H4 (cell line): ENCODE measurements around the gene GPR156. TPM values are rescaled to one million over a fixed set of nuclear protein-coding genes. Genes with fewer than 3 reads are reported as not detected.
A peak's percentile ranks its signal among the peaks of the same experiment; 100 is the strongest.
"Not testable (repeated sequence)": the region's sequence is repeated elsewhere in the genome, so short reads cannot be mapped to it uniquely, and the experiment has no call there.

Experiments used
- DNase-seq: peaks from one replicate; pipeline ENCODE4 v3.0.0-alpha.2; 2015; ENCODE audit warnings: low spot score
- total RNA-seq: library from RNA; depleted of rRNA; stranded (reverse); fragments of >200 nt; shearing (Covaris generic); gene quantifications from 2 replicates; pipeline ENCODE4 v1.2.3, GENCODE V29; 2014

The GPR156 gene
- total RNA-seq, 1 experiment from 2014 or later, result 0.64 TPM

DNA sequence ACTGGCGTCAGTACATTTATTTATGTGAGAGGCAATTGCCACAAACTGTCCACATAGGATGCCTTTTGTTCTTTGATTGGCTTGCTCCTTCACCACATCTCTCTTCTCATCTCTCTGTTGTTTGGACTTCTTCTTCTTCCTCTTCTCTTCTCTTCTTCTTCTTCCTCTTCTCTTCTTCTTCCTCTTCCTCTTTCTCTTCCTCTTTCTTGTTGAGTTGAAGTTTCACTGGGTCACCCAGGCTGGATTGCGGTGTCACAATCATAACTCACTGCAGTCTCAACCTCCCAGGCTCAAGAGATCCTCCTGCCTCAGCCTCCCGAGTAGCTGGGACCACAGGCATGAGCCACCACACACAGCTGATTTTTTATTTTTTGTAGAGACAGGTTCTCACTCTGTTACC is 123.1 kb downstream of the GPR156 start:
- DNase-seq, result no peak

DNA sequence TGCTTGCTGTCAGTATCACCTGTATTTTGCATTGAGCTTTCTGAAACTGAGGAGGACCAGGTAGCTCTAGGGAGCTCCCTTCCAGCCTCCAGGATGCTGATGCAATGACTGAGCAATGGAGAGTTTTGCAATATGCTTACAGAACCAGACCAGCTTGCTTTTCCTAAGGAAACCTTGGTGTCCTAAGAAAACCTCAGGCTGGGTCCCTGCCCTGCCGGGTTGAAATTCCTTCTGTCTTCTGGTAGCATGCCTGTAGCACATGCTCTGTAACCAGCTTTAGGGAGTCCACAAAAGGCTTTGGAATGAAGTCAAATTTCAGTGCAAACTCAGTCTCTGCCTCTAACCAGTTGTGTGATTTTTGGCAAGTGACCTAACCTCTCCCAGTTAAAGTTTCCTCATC is 125.0 kb downstream of the GPR156 start:
- DNase-seq, result peak; percentile 93

DNA sequence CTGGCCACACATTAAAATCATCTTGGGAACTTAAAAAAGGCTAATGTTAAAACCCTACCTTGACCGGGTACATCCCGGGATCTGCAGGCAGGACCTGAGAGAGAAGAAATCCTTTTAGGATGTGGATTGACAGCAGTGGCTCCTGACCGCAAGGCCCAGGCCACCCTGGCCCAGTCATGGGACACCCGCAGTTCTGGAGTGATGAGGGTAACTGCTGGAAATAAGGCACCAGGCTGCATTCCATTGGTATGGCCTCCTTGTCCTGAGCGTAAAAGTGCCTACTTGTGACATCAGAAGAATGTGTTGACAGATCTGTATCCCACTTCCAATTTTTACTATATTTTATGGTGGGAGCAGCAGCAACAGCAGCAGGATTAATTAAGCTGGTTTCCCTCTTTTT is 127.3 kb downstream of the GPR156 start:
- DNase-seq, result no peak

GRCh38 chr3:120157113-120157512 is 127.9 kb downstream of the GPR156 start:
- no peak for DNase-seq

GRCh38 chr3:120156699-120157098 is 128.3 kb downstream of the GPR156 start:
- DNase-seq, result no peak

GRCh38 chr3:120155694-120156093 is 129.3 kb downstream of the GPR156 start:
- DNase-seq, result not testable (repeated sequence)

GRCh38 chr3:120155108-120155507 is 129.9 kb downstream of the GPR156 start:
- DNase-seq, result no peak

- peak; percentile 61 for DNase-seq
These were observed 131.7 kb downstream of the GPR156 start for GRCh38 chr3:120153294-120153693.

DNA sequence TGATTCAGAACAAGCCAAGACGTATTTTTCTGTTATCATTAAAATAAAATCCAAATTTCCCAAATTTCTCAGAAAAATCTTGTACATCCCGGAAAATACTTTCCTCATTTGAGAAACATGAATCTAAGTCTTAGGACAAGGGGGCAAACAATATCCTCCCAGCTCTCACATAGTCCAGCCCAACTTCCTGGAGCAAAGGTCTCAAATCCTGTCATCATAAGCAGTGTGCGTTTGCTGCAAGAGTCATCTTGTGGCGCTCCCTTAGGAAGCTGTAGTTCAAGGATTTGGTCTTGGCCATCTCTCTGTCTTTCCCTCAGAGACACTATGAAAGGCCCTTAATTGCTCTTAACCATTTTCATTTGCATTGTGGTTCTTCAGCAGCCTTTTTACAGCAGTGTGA is 133.2 kb downstream of the GPR156 start:
- no peak for DNase-seq

DNA sequence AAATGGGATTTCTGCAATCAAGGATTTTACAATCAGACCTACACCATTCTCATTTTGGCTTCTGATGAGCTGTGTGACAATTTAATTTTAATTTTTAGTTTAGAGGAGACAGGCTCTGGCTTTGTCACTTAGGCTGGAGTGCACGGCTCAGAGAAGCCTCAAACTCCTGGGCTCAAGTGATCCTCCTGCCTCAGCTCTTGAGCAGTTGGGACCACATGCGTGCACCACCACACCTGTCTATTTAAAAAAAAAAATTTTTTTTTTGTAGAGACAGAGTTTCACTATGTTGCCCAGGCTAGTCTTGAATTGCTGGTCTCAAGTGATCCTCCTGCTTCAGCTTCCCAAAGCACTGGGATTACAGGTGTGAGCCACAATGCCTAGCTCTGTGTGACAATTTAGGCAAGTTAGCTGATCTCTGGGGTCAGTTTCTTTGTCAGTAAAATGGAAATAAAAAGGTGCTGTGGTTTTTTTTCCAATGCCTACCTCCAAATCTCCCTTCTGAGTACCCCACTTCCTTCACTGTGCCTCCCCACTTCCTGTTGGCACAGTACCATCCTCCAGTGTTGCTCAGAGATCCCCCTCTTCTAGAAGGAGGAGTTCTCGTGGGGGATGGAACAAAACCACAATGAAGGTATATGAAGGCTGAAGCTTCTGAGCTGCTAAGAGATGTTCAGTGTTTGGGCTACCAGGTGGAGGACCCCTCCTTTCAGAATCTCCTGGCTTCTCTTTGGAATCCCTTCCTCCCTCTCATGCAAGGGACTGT is 136.7 kb downstream of the GPR156 start:
- DNase-seq, result no peak

GRCh38 chr3:120147072-120147871 is 137.8 kb downstream of the GPR156 start:
- no peak for DNase-seq

DNA sequence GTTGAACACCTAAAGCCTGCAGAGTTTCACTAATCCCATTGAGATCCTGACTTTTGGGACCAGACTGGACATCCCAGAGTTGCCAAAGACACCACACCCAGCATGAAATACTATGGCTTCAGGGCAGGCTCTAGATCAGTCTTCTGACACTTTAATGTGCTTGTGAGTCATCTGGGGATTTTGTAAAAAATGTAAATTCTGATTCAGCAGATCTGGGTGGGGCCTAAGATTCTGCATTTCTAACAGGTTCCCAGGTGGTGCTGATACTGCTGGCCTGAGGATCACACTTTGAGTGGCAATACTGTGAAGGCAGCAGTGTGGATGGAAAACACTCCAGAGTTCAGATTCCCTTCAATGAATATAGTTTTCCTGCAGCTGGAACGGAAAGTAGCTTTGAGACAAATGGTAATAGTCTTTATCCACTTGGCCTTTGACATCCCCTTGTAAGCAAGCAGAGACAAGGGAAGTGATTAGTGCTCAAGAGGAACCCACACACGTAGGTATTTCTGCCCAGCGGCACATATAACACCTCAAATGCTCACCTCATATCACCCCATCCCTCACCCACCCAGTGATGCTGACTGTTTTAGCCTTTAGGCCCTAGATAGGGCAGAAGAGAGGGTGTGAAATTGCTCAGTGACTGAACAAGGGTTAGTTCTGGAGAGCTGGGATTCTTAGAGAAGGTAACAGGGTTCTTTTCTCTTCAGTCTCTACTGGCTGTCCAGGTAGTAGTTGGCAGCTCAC is 139.3 kb downstream of the GPR156 start:
- DNase-seq, result peak; percentile 27

GRCh38 chr3:120144267-120144666 is 140.8 kb downstream of the GPR156 start:
- DNase-seq, result no peak

DNA sequence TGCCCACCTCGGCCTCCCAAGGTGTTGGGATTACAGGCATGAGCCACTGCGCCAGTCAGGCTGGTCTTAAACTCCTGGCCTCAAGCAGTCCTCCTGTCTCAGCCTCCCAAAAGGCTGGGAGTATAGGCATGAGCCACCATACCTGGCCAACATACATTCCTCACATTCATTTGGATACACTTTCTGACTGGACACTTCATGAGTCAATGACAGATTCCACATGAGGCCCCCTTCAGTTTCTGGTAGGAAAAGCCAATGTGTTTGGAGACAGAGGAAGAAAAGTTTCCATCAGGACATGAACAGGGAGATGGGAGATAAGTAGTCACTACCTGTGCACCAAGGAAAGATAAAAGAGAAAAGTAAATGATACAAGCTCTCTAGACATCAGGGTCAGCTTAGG is 141.3 kb downstream of the GPR156 start:
- no peak for DNase-seq

- no peak for DNase-seq
These were observed 142.8 kb downstream of the GPR156 start for GRCh38 chr3:120142236-120142635.

- DNase-seq, result no peak
These were observed 144.8 kb downstream of the GPR156 start for GRCh38 chr3:120140098-120140742.

DNA sequence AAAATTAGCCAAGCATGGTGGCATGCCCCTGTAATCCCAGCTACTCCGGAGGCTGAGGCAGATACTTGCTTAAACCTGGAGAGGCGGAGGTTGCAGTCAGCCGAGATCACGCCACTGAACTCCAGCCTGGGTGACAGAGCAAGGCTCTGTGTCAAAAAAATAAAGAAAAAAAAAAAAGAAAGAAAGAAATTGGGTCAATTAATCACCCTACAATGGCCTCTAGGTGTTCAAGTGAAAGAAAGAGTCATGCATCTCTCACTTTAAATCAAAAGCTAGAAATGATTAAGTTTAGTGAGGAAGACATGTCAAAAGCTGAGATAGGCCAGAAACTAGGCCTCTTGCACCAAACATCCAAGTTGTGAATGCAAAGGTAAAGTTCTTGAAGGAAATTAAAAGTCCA is 145.9 kb downstream of the GPR156 start:
- no peak for DNase-seq

DNA sequence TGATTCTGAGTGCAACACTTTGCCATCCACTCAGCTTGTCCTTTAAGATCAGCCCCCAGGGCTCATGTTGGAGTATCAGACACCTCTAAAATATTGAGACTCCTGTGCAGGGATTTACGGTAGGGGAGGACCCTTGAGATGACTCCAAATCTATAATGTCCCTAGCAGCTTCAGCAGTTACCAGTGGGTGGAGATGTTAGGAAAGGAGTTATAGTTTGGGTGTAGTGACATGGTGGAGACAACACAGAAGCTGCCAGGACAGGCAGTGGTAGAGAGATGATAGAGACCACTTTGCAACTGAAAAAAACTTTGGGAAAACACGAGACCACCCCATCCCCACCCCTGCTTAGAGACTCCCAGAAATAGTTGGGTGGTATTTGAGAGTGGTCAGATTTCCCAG is 147.5 kb downstream of the GPR156 start:
- DNase-seq, result no peak

- DNase-seq, result no peak
These were observed 154.4 kb downstream of the GPR156 start for GRCh38 chr3:120130656-120131055.

- DNase-seq, result no peak
These were observed 155.1 kb downstream of the GPR156 start for GRCh38 chr3:120129718-120130513.

DNA sequence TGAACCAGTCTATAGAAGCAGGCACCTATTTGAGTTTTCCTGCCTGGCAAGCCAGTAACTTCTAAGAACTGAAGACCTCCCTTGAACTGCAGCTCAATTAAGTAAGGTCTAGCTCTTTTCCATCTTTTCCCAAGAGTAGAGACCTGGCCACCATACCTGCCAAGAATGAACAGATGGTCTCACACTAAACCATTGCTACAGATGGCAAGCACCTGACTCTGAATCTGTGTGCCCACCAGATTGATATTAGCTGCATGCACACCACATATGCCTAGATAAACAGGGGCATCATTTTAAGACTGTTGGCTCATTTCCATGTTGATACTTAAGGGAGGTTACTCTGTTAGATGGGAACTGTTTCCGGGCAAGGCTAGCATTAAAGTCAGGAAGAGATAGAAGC is 156.0 kb downstream of the GPR156 start:
- no peak for DNase-seq
